RWPE1 (cell line): Measurements from ENCODE around the gene LRRC27.

Experiments used
- CTCF ChIA-PET: fragments of 350-600 bp; sonication (Branson Sonifier 250); formaldehyde crosslinking; extraction: SDS; loops from one replicate; lab custom pipeline; 2021; lab: Yijun Ruan, JAX
- POLR2A ChIA-PET: fragments of 400-600 bp; formaldehyde crosslinking; extraction: SDS; loops from one replicate; lab custom pipeline; 2020; ENCODE audit warnings: antibody characterized with exemption; ENCODE audit not compliant: low non-redundant PET; lab: Yijun Ruan, JAX
- DNase-seq: peaks from one replicate; pipeline ENCODE4 v3.0.0; 2012; ENCODE audit warnings: low spot score
- H3K27ac ChIP-seq: fragments of 450-650 bp; 2 replicates; pipeline ENCODE4 v1.5.1; 2017
- TF ChIP-seq, protein P1 (sequence below): fragments of 450-650 bp; conservative IDR thresholded peaks from 2 replicates; pipeline ENCODE4 v1.5.1; 2017; ENCODE audit warnings: low read depth, mild to moderate bottlenecking

Gene LRRC27

DNA sequence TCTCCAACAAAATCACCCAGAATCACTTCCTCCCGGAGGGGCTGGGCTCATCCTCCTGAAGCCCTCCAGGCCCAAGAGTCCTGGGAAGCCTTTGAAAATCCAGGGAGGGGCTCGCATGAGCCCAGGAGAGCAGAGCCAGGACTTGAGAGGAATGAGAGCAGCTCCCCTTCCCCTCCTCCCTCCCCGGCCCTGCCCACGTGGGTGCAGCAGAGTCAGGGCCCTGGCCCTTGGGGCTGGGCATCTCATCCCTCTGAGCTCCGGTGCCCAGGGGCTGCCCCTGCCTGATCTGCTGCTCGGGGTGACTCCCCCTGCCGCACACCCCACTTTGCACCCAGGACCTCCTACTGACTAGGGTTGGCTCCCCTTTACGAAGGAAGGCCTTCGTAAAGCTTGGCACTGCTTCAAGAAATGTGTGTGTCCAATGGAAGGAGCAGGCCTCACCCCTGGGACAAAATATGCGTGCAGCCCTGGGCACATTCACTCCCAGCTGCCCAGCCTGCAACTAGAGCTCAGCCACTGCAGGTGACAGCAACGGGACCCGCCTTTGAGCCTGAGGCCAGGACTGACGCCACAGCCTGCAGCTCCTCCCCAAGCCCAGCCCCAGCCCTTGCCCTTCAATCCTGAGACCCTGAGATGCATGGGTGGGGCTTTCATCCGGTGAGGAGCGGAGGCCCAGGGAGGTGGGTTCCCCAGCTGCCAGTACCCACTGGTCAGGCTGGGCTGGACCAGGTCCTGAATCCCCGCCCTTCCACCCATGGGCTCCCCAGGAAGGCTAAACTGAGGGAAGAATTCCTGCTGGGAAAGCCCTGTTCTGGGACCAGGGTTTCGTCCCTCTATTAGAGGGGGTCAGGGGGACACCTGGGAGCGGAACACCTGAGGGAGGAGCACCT, 86.8 kb downstream of the LRRC27 start:
- H3K27ac ChIP-seq, result peak overlapping the region; percentile 91
- peak; percentile 80 for DNase-seq
- POLR2A ChIA-PET, result interaction anchor here (0.5 to 1.0 kb wide), 4 partner anchors 20 to 517 kb away, joined by 4 to 6 read pairs (median 4); no protein-coding TSS in a partner anchor
- CTCF ChIA-PET, result interaction anchor here (0.7 to 2.2 kb wide), 5 partner anchors 9 to 66 kb away, joined by 3 to 8 read pairs (median 5); no protein-coding TSS in a partner anchor
- TF ChIP-seq, protein P1, sequence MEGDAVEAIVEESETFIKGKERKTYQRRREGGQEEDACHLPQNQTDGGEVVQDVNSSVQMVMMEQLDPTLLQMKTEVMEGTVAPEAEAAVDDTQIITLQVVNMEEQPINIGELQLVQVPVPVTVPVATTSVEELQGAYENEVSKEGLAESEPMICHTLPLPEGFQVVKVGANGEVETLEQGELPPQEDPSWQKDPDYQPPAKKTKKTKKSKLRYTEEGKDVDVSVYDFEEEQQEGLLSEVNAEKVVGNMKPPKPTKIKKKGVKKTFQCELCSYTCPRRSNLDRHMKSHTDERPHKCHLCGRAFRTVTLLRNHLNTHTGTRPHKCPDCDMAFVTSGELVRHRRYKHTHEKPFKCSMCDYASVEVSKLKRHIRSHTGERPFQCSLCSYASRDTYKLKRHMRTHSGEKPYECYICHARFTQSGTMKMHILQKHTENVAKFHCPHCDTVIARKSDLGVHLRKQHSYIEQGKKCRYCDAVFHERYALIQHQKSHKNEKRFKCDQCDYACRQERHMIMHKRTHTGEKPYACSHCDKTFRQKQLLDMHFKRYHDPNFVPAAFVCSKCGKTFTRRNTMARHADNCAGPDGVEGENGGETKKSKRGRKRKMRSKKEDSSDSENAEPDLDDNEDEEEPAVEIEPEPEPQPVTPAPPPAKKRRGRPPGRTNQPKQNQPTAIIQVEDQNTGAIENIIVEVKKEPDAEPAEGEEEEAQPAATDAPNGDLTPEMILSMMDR, result no peak

GRCh38 chr10:132419538-132420468, 87.8 kb downstream of the LRRC27 start:
- CTCF ChIA-PET, result interaction anchor here (0.6 to 3.4 kb wide), 4 partner anchors 22 to 65 kb away, joined by 3 to 22 read pairs (median 6); no protein-coding TSS in a partner anchor
- peak overlapping the region; percentile 91 for H3K27ac ChIP-seq
- POLR2A ChIA-PET, result interaction anchor here (0.6 to 1.0 kb wide), 2 partner anchors 18 to 22 kb away, joined by 3 to 4 read pairs; no protein-coding TSS in a partner anchor
- no peak for DNase-seq
- TF ChIP-seq, protein P1, result no peak

- DNase-seq, result no peak
- peak overlapping the region; percentile 91 for H3K27ac ChIP-seq
- ChIA-PET POLR2A (interaction anchor here (0.5 to 2.1 kb wide), 3 partner anchors 15 to 35 kb away, joined by 3 to 17 read pairs (median 3); no protein-coding TSS in a partner anchor), CTCF (interaction anchor here (0.6 to 3.4 kb wide), 5 partner anchors 22 to 60 kb away, joined by 3 to 22 read pairs (median 7); no protein-coding TSS in a partner anchor)
- TF ChIP-seq, protein P1, result no peak
Measured at GRCh38 chr10:132420469-132420980, 88.5 kb downstream of the LRRC27 start.

GRCh38 chr10:132420981-132421846, 89.2 kb downstream of the LRRC27 start:
- CTCF ChIA-PET, result interaction anchor here (0.6 to 3.4 kb wide), 8 partner anchors 23 to 246 kb away, joined by 3 to 22 read pairs (median 6); no protein-coding TSS in a partner anchor
- peak; percentile 74 for DNase-seq
- TF ChIP-seq, protein P1, result no peak
- H3K27ac ChIP-seq, result peak overlapping the region; percentile 91
- POLR2A ChIA-PET, result interaction anchor here (0.5 to 2.1 kb wide), 6 partner anchors 16 to 92 kb away, joined by 3 to 17 read pairs (median 3); partner anchors contain the start of gene PWWP2B
